PC-9 (cell line): ENCODE data around the gene SMARCA4.

Experiments
- EZH2 ChIP-seq: fragments of 200-600 bp; sonication (generic); IDR thresholded peaks from 2 replicates; pipeline ENCODE4 v1.8.0; 2017; ENCODE audit warnings: antibody characterized with exemption, low read depth
- TF ChIP-seq, protein P1 (sequence below): fragments of 200-600 bp; sonication (generic); conservative IDR thresholded peaks from 2 replicates; pipeline ENCODE4 v1.6.1; 2017; ENCODE audit warnings: mixed run types, antibody characterized with exemption, mild to moderate bottlenecking, moderate library complexity

GRCh38 chr19:11014403-11014911, 53.6 kb downstream of the SMARCA4 start:
- TF ChIP-seq, protein P1, sequence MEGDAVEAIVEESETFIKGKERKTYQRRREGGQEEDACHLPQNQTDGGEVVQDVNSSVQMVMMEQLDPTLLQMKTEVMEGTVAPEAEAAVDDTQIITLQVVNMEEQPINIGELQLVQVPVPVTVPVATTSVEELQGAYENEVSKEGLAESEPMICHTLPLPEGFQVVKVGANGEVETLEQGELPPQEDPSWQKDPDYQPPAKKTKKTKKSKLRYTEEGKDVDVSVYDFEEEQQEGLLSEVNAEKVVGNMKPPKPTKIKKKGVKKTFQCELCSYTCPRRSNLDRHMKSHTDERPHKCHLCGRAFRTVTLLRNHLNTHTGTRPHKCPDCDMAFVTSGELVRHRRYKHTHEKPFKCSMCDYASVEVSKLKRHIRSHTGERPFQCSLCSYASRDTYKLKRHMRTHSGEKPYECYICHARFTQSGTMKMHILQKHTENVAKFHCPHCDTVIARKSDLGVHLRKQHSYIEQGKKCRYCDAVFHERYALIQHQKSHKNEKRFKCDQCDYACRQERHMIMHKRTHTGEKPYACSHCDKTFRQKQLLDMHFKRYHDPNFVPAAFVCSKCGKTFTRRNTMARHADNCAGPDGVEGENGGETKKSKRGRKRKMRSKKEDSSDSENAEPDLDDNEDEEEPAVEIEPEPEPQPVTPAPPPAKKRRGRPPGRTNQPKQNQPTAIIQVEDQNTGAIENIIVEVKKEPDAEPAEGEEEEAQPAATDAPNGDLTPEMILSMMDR = no peak
- TF ChIP-seq EZH2 = no peak
